Heart left ventricle (tissue), 13 donors: ENCODE results near the gene EVC.

Experiments used
- CTCF ChIP-seq, 12 donors: fragments of 200-600 bp; sonication (generic) in 4 of 12; IDR thresholded peaks; one replicate each; pipeline versions ENCODE4 v1.5.0 to v1.8.0; 2018 to 2022; ENCODE audit warnings: antibody characterized with exemption in 12 of 12, mild to moderate bottlenecking in 5 of 12
- POLR2A ChIP-seq, 2 donors: fragments of 450-650 bp; IDR thresholded peaks; one replicate each; pipeline ENCODE4 v1.6.1; 2017; ENCODE audit warnings: antibody characterized with exemption in 2 of 2, mild to moderate bottlenecking in 2 of 2, moderate library complexity in 2 of 2
- donor health status: ischemic (EF 13 %, LVEDD 7.1; RV severe dilation, severe dysfunction).
- donor health status: DM: no; HTN: yes; CAD: no.
- donor health status: DM: no; HTN: no; CAD: no.
- donor health status: ischemic (EF 25% LVEDD 6.9; RV normal size, moderate dysfunction).
- donor health status: ischemic (EF 25% LVEDD 5.7; RV mildly dilated, moderate dysfunction).
- donor health status: ischemic (EF 35%, LVEDD 5.7; RV mildly dilated, moderate dysfunction).
- donor health status: nonischemic (EF 11% LVEDD 7.7; RV severe dilation, severe dysfunction).
- donor health status: DM: yes; HTN: yes; CAD: no.
- donor health status: PGD.
- donor health status: ischemic (EF 29% LVEDD 5.4; RV normal size, mild dysfunction).
- donor health status: nonischemic (EF 23%, LVEDD 6.1; RV moderate dilation, normal function).

GRCh38 chr4:5845035-5845905, 134.3 kb downstream of the EVC start:
- no peak for TF ChIP-seq CTCF (IDR thresholded peaks at IDR 0.05)
- no peak for TF ChIP-seq POLR2A (IDR thresholded peaks at IDR 0.05)
